PFSK-1 (cell line): ENCODE data around the gene TBC1D23.

Experiments
- POLR2AphosphoS5 ChIP-seq: IDR thresholded peaks from 2 replicates; pipeline ENCODE4 v1.6.1; 2012; ENCODE audit warnings: low read depth, mild to moderate bottlenecking, control low read depth, low read length, moderate library complexity
- TAF1 ChIP-seq: IDR thresholded peaks from 2 replicates; pipeline ENCODE4 v1.6.1; 2012; ENCODE audit warnings: low read length, control low read depth, borderline replicate concordance; ENCODE audit not compliant: insufficient read depth

- TF ChIP-seq POLR2AphosphoS5 (peak; percentile 67; the same call in 1 of the 2 replicates), TAF1 (peak; percentile 79; the same call in 1 of the 2 replicates)
Observed at GRCh38 chr3:100260685-100261484, at the start of gene TBC1D23.
